Thymus (tissue), 11 donors: ENCODE data around the gene ACADM. TPM values are rescaled to one million over a fixed set of nuclear protein-coding genes. Genes with fewer than 3 reads are reported as not detected.
"Not testable (repeated sequence)": the region's sequence is repeated elsewhere in the genome, so short reads cannot be mapped to it uniquely, and the experiment has no call there.

ENCODE experiments used
- DNase-seq, 9 donors: peaks; one replicate each; pipeline ENCODE4 v3.0.0-alpha.2; 2013; ENCODE audit warnings: low spot score in 9 of 9, low read depth in 6 of 9, missing footprints in 1 of 9
- H3K27ac ChIP-seq, 2 donors: one replicate each; pipeline ENCODE4 v1.5.1; 2013; ENCODE audit warnings: control low read depth in 1 of 2, low read depth in 1 of 2, low read length in 1 of 2, mild to moderate bottlenecking in 1 of 2, moderate library complexity in 1 of 2
- H3K27me3 ChIP-seq, 2 donors: one replicate each; pipeline ENCODE4 v1.5.1; 2013; ENCODE audit warnings: low read length in 1 of 2; ENCODE audit not compliant: control insufficient read depth in 2 of 2, insufficient read depth in 1 of 2
- H3K36me3 ChIP-seq, 2 donors: one replicate each; pipeline ENCODE4 v1.5.1; 2013; ENCODE audit warnings: low read length in 1 of 2, mild to moderate bottlenecking in 1 of 2, moderate library complexity in 1 of 2; ENCODE audit not compliant: control insufficient read depth in 2 of 2, insufficient read depth in 2 of 2
- H3K4me1 ChIP-seq, 2 donors: one replicate each; pipeline ENCODE4 v1.5.1; 2013; ENCODE audit warnings: low read length in 2 of 2; ENCODE audit not compliant: control insufficient read depth in 2 of 2, insufficient read depth in 2 of 2
- H3K4me3 ChIP-seq, 2 donors: one replicate each; pipeline ENCODE4 v1.5.1; 2013; ENCODE audit warnings: low read length in 2 of 2, control low read depth in 1 of 2, mild to moderate bottlenecking in 1 of 2
- H3K9me3 ChIP-seq, 2 donors: one replicate each; pipeline ENCODE4 v1.5.1; 2013; ENCODE audit warnings: low read length in 1 of 2, mild to moderate bottlenecking in 1 of 2; ENCODE audit not compliant: control insufficient read depth in 2 of 2, insufficient read depth in 1 of 2
- WGBS: extraction: QIAGEN DNeasy Blood & Tissue Kit; methylation state at CpG from one replicate; pipeline ENCODE4 v1.1.7; 2013; 5-methylcytosine and 5-hydroxymethylcytosine counted together
- polyA plus RNA-seq: library from polyadenylated mRNA; stranded (reverse); fragments of 200-250 nt; gene quantifications from one replicate; pipeline ENCODE4 v1.2.3, GENCODE V29; 2013
- total RNA-seq: library from RNA; stranded (reverse); fragments of 120-200 nt; gene quantifications from one replicate; pipeline ENCODE4 v1.2.4, GENCODE V29; 2013
- donor health status: healthy.

The ACADM gene
- total and polyA plus RNA-seq, 2 donors = 29.7 to 76.5 TPM

- Histone ChIP-seq H3K27me3 (no peaks in the 10 kb centered on the region), H3K27ac (no peak overlapping the region), H3K4me1 (peaks cover 11 to 13% of the 10 kb centered on the region in 2 donors), H3K9me3 (no peaks in the 10 kb centered on the region), H3K36me3 (peaks cover 29 to 80% of the 10 kb centered on the region in 2 donors), H3K4me3 (no peak overlapping the region)
- WGBS = 97% methylated on average over 3 of the region's 3 CpGs
- no peak for DNase-seq
Measured at GRCh38 chr1:75792091-75792490, 67.6 kb downstream of the ACADM start.

DNA sequence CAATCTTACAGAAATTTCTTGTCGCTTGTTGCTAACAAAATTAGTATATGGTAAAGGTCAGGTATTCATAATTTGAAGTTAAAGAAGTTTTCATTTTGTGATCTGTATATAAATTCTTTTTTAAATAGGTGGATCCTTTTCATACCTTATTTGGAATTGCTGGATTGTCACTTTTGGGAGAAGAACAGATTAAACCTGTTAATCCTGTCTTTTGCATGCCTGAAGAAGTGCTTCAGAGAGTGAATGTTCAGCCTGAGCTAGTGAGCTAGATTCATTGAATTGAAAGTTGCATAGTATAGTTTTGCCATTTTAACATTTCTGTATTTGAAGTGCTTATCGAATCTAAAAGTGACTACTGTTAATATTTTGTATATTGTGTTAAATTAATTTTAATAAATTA lies 69.9 kb downstream of the ACADM start:
- no peaks in the 10 kb centered on the region for H3K9me3 ChIP-seq
- no peak for DNase-seq
- WGBS = 97% methylated on average over 2 of the region's 2 CpGs
- peaks cover 34 to 84% of the 10 kb centered on the region in 2 donors for H3K36me3 ChIP-seq
- peaks cover 0 to 8% of the 10 kb centered on the region in 2 donors for H3K4me1 ChIP-seq
- no peak overlapping the region for H3K27ac ChIP-seq
- no peaks in the 10 kb centered on the region for H3K27me3 ChIP-seq
- no peak overlapping the region for H3K4me3 ChIP-seq

- 98% methylated on average over 4 of the region's 4 CpGs for WGBS
- no peak for DNase-seq
- Histone ChIP-seq H3K27ac (no peak overlapping the region), H3K9me3 (no peaks in the 10 kb centered on the region), H3K27me3 (no peaks in the 10 kb centered on the region), H3K4me3 (no peak overlapping the region), H3K4me1 (peaks cover 0 to 3% of the 10 kb centered on the region in 2 donors), H3K36me3 (peaks cover 31 to 73% of the 10 kb centered on the region in 2 donors)
Measured at GRCh38 chr1:75795703-75796193, 71.2 kb downstream of the ACADM start.

DNA sequence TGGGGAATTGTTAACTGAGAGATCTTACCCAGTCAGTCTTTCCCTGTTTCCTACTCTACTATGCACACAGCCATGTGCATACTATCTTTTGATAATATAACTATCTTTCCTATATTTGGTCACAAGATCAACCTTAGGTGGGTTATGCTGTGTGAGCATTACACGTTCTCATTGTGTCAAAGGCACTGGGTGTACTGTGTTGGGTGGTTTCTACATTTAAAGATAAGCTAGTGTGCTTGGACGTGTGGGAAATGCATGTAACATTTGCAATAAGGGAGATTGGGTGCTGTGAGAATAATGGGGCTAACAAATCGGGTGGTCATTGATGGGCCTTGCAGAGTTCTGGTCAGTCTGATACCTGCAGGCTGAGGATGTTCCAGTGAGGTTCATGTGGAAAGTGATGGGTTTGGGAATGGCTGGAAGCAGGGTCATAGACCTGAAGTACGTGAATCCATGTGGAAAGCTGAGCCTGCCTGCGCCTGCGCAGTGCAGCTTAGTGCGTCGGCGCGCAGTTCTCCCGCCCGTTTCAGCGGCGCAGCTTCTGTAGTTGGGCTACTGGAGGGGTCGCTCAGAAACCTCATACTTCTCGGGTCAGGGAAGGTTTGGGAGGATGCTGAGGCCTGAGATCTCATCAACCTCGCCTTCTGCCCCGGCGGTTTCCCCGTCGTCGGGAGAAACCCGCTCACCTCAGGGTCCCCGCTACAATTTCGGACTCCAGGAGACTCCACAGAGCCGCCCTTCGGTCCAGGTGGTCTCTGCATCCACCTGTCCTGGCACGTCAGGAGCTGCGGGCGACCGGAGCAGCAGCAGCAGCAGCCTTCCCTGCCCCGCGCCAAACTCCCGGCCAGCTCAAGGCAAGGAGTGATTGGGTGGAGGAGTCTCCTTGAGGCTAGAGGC lies 72.1 kb downstream of the ACADM start, which contains the start of gene MSH4:
Gene MSH4 (plus strand): TSS at position 507 of the 897 bp plus-strand sequence. CDS start 104 bp downstream, at position 611.
- WGBS = 97% methylated on average over 34 of the region's 34 CpGs
- no peak within 1 kb of the TSS for H3K4me3 ChIP-seq
- DNase-seq = no peak
- H3K4me1 ChIP-seq = peaks cover 0 to 3% of the 10 kb centered on the region in 2 donors
- no peak within 1 kb of the TSS for H3K27ac ChIP-seq
- peaks cover 31 to 64% of the 10 kb centered on the region in 2 donors for H3K36me3 ChIP-seq
- no peaks in the 10 kb centered on the region for H3K9me3 ChIP-seq
- no peaks in the 10 kb centered on the region for H3K27me3 ChIP-seq

- 95% methylated on average over 6 of the region's 6 CpGs for WGBS
- no peaks in the 10 kb centered on the region for H3K27me3 ChIP-seq
- H3K4me1 ChIP-seq = peaks cover 0 to 3% of the 10 kb centered on the region in 2 donors
- peaks cover 28 to 59% of the 10 kb centered on the region in 2 donors for H3K36me3 ChIP-seq
- no peak overlapping the region for H3K4me3 ChIP-seq
- no peaks in the 10 kb centered on the region for H3K9me3 ChIP-seq
- no peak overlapping the region for H3K27ac ChIP-seq
- DNase-seq = no peak
Measured at GRCh38 chr1:75797273-75797588, 72.7 kb downstream of the ACADM start.

- WGBS = 98% methylated on average over 13 of the region's 13 CpGs
- Histone ChIP-seq H3K4me3 (no peak overlapping the region), H3K27ac (no peak overlapping the region), H3K36me3 (peaks cover 27 to 56% of the 10 kb centered on the region in 2 donors), H3K4me1 (peaks cover 0 to 3% of the 10 kb centered on the region in 2 donors), H3K27me3 (no peaks in the 10 kb centered on the region), H3K9me3 (no peaks in the 10 kb centered on the region)
- no peak for DNase-seq
Measured at GRCh38 chr1:75797606-75798216, 73.2 kb downstream of the ACADM start.

GRCh38 chr1:75801480-75801879 lies 77.0 kb downstream of the ACADM start:
- 76% methylated on average over 2 of the region's 2 CpGs for WGBS
- H3K27ac ChIP-seq, H3K4me3 ChIP-seq, H3K9me3 ChIP-seq, H3K27me3 ChIP-seq, H3K4me1 ChIP-seq, DNase-seq: not testable (repeated sequence)
- H3K36me3 ChIP-seq = peaks cover 11 to 18% of the 10 kb centered on the region in 2 donors

DNA sequence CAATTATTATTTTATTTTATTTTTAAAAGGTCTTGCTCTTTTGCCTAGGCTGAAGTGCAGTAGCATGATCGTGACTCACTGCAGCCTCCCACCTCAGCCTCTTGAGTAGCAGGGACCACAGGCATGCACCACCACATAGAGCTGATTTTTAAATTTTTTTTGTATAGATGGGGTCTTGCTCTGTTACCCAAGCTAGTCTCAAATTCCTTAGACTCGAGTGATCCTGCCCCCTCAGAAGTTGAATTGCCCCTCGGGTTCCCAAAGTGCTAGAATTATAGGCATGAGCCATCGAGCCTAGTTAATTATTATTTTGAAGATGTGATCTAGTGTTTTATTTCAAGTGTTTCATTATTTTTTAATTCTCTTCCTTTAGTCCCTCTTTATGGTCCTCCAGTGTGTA lies 84.4 kb downstream of the ACADM start:
- Histone ChIP-seq H3K36me3 (no peaks in the 10 kb centered on the region), H3K27me3 (no peaks in the 10 kb centered on the region), H3K4me3 (no peak overlapping the region), H3K9me3 (no peaks in the 10 kb centered on the region), H3K4me1 (no peaks in the 10 kb centered on the region), H3K27ac (no peak overlapping the region)
- WGBS = 98% methylated on average over 4 of the region's 4 CpGs
- DNase-seq = no peak

DNA sequence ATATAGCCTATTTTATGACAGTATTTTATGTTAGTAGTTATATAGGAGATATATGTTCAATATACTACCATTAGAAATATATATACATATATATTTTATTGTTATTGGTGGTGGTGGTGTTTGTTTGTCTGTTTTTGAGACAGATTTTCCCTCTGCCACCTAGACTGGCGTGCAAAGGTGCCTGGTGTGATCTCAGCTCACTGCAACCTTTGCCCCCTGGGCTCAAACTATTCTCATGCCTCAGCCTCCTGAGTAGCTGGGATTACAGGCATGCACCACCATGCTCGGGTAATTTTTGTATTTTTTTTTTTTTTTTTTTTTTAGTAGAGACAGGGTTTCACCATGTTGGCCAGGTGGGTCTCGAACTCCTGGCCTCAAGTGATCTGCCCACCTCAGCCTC lies 85.6 kb downstream of the ACADM start:
- DNase-seq, H3K4me1 ChIP-seq, H3K27ac ChIP-seq, H3K27me3 ChIP-seq, H3K36me3 ChIP-seq, H3K4me3 ChIP-seq, H3K9me3 ChIP-seq: not testable (repeated sequence)
- 95% methylated on average over 3 of the region's 3 CpGs for WGBS
